KMS-11 (cell line): Measurements from ENCODE around the gene GGPS1.
A peak's percentile ranks its signal among the peaks of the same experiment; 100 is the strongest.
"Not testable (repeated sequence)": the region's sequence is repeated elsewhere in the genome, so short reads cannot be mapped to it uniquely, and the experiment has no call there.

Source experiments
- H2AFZ ChIP-seq: fragments of 200-600 bp; sonication (generic); 2 replicates; pipeline ENCODE4 v1.6.1; 2016; ENCODE audit warnings: antibody characterized with exemption, mixed run types, low read depth
- H3K27ac ChIP-seq: fragments of 200-600 bp; sonication (generic); 2 replicates; pipeline ENCODE4 v1.6.1; 2016; ENCODE audit warnings: mild to moderate bottlenecking, mixed run types
- H3K27me3 ChIP-seq: fragments of 200-600 bp; sonication (generic); 2 replicates; pipeline ENCODE4 v1.6.1; 2017; ENCODE audit warnings: mild to moderate bottlenecking, low read depth, mixed run types, moderate library complexity; ENCODE audit not compliant: insufficient read depth
- H3K36me3 ChIP-seq: fragments of 200-600 bp; sonication (generic); 2 replicates; pipeline ENCODE4 v1.6.1; 2017; ENCODE audit warnings: mild to moderate bottlenecking, mixed run types; ENCODE audit not compliant: insufficient read depth
- H3K4me1 ChIP-seq: fragments of 200-600 bp; sonication (generic); 2 replicates; pipeline ENCODE4 v1.6.1; 2016; ENCODE audit warnings: mild to moderate bottlenecking, low read depth, mixed run types; ENCODE audit not compliant: poor library complexity, severe bottlenecking
- H3K4me2 ChIP-seq: fragments of 200-600 bp; sonication (generic); 2 replicates; pipeline ENCODE4 v1.7.0; 2016; ENCODE audit warnings: mild to moderate bottlenecking, mixed run types
- H3K4me3 ChIP-seq: fragments of 200-600 bp; sonication (generic); IDR thresholded peaks from 2 replicates; pipeline ENCODE4 v1.6.1; 2017; ENCODE audit warnings: low read depth, low read length, mixed read lengths; ENCODE audit not compliant: insufficient read depth
- H3K79me2 ChIP-seq: fragments of 200-600 bp; sonication (generic); 2 replicates; pipeline ENCODE4 v1.6.1; 2016; ENCODE audit warnings: low read depth, mixed run types; ENCODE audit not compliant: insufficient read depth
- H3K9ac ChIP-seq: fragments of 200-600 bp; sonication (generic); 2 replicates; pipeline ENCODE4 v1.6.1; 2016; ENCODE audit warnings: mild to moderate bottlenecking, mixed run types
- H4K20me1 ChIP-seq: fragments of 200-600 bp; sonication (generic); 2 replicates; pipeline ENCODE4 v1.6.1; 2016; ENCODE audit warnings: mild to moderate bottlenecking, mixed run types; ENCODE audit not compliant: insufficient read depth
- CTCF ChIP-seq: fragments of 200-600 bp; sonication (generic); conservative IDR thresholded peaks from 2 replicates; pipeline ENCODE4 v1.6.1; 2017; ENCODE audit warnings: low read depth, mild to moderate bottlenecking, antibody characterized with exemption, low read length, moderate library complexity, mixed read lengths

GGPS1 gene

GRCh38 chr1:235351898-235352297 lies 23.5 kb downstream of the GGPS1 start:
- TF ChIP-seq CTCF = no peak
- Histone ChIP-seq H3K9ac (no peak overlapping the region), H3K4me1 (no peaks in the 10 kb centered on the region), H3K27ac (no peak overlapping the region), H3K79me2 (no peaks in the 10 kb centered on the region), H3K27me3 (no peaks in the 10 kb centered on the region), H4K20me1 (no peaks in the 10 kb centered on the region), H3K36me3 (no peaks in the 10 kb centered on the region), H3K4me3 (no peak overlapping the region), H3K4me2 (no peak overlapping the region), H2AFZ (no peak overlapping the region)

GRCh38 chr1:235357485-235358373 lies 29.4 kb downstream of the GGPS1 start:
- Histone ChIP-seq H3K9ac (no peak overlapping the region), H3K36me3 (no peaks in the 10 kb centered on the region), H3K27me3 (no peaks in the 10 kb centered on the region), H3K27ac (no peak overlapping the region), H3K4me2 (no peak overlapping the region), H3K79me2 (no peaks in the 10 kb centered on the region), H4K20me1 (no peaks in the 10 kb centered on the region), H3K4me1 (no peaks in the 10 kb centered on the region), H2AFZ (no peak overlapping the region), H3K4me3 (no peak overlapping the region)
- no peak for TF ChIP-seq CTCF

DNA sequence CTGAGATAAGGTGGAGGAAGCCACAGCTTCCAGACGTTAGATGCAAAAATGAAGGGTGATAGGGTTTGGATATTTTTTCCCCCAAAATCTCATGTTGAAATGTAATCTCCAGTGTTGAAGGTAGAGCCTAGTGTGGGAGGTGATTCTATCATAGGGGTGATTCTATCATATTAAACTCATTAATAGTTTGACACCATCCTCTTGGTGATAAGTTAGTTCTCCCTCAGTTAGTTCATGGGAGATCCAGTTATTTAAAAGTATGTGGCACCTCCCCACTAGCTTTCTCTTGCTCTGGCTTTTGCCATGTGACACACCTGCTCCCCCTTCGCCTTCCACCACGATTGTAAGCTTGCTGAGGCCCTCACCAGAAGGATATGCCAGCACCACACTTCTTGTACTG lies 30.5 kb downstream of the GGPS1 start:
- no peak for TF ChIP-seq CTCF
- no peaks in the 10 kb centered on the region for H3K79me2 ChIP-seq
- H3K4me2 ChIP-seq = no peak overlapping the region
- H3K27me3 ChIP-seq = no peaks in the 10 kb centered on the region
- no peak overlapping the region for H2AFZ ChIP-seq
- no peaks in the 10 kb centered on the region for H3K36me3 ChIP-seq
- no peak overlapping the region for H3K9ac ChIP-seq
- no peaks in the 10 kb centered on the region for H4K20me1 ChIP-seq
- no peaks in the 10 kb centered on the region for H3K4me1 ChIP-seq
- no peak overlapping the region for H3K27ac ChIP-seq
- H3K4me3 ChIP-seq = no peak overlapping the region

DNA sequence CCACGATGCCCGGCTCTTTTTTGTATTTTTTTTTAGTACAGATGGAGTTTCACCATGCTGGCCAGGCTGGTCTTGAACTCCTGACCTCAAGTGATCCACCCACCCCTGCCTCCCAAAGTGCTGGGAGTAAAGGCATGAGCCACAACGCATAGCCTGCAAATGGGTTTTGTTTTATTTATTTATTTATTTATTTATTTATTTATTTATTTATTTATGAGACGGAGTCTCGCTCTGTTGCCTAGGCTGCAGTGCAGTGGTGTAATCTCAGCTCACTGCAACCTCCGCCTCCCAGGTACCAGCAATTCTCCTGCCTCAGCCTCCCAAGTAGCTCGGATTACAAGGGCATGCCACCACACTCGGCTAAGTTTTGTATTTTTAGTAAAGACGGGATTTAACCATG lies 35.8 kb downstream of the GGPS1 start:
- peaks cover 13% of the 10 kb centered on the region; the same call in 1 of the 2 replicates for H3K79me2 ChIP-seq
- H4K20me1 ChIP-seq, H2AFZ ChIP-seq, H3K4me3 ChIP-seq, H3K4me2 ChIP-seq, H3K36me3 ChIP-seq, H3K9ac ChIP-seq, H3K27ac ChIP-seq, H3K27me3 ChIP-seq: not testable (repeated sequence)
- peaks cover 14% of the 10 kb centered on the region for H3K4me1 ChIP-seq

DNA sequence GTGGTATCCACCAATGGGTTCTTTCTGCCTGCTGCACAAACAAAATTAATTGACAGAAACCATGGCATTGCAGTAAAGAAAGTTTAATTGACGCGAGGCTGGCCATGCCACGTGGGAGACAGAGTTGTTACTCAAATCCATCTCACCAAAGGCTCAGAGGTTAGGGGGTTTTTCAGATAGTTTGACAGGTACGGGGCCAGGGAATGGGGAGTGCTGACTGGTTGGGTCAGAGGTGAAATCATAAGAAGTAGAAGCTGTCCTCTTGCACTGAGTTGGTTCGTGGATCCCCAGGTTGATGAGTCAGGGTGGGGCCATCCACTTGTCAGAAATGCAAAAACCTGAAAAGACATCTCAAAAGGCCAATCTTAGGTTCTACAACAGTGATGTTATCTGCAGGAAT lies 37.9 kb downstream of the GGPS1 start:
- H4K20me1 ChIP-seq = no peaks in the 10 kb centered on the region
- H3K27ac ChIP-seq = no peak overlapping the region
- no peak for TF ChIP-seq CTCF
- peaks cover 15% of the 10 kb centered on the region; the same call in 1 of the 2 replicates for H3K79me2 ChIP-seq
- no peaks in the 10 kb centered on the region for H3K27me3 ChIP-seq
- H3K9ac ChIP-seq = no peak overlapping the region
- peak overlapping the region; percentile 91 for H2AFZ ChIP-seq
- no peak overlapping the region for H3K4me3 ChIP-seq
- peaks cover 14% of the 10 kb centered on the region for H3K4me1 ChIP-seq
- H3K4me2 ChIP-seq = peak overlapping the region; percentile 65
- no peaks in the 10 kb centered on the region for H3K36me3 ChIP-seq
